WI38 (cell line): ENCODE data around the gene SFRP4.

Experiments used
- H3K4me3 ChIP-seq: 2 replicates; pipeline ENCODE4 v1.5.1; 2011; ENCODE audit warnings: low read depth, mild to moderate bottlenecking, control low read depth, low read length
- CTCF ChIP-seq: IDR thresholded peaks from 2 replicates; pipeline ENCODE4 v1.5.1; 2012; ENCODE audit warnings: low read depth, mild to moderate bottlenecking, control low read depth, low read length

Gene SFRP4

GRCh38 chr7:37882086-37882485 is 34.5 kb downstream of the SFRP4 start:
- H3K4me3 ChIP-seq: no peak overlapping the region
- TF ChIP-seq CTCF: no peak
